GM08714 (cell line): ENCODE results near the gene NEU1.
"Not testable (repeated sequence)": the region's sequence is repeated elsewhere in the genome, so short reads cannot be mapped to it uniquely, and the experiment has no call there.

Source experiments
- H3K4me3 ChIP-seq: fragments of 200-500 bp; sonication (Bioruptor generic); 2 replicates; pipeline ENCODE4 v1.5.1; 2014; ENCODE audit warnings: mild to moderate bottlenecking, low read length, inconsistent platforms
- ZNF274 ChIP-seq: IDR thresholded peaks from 2 replicates; pipeline ENCODE4 v1.6.1; 2012; ENCODE audit warnings: mild to moderate bottlenecking, low read depth, low read length

The NEU1 gene

DNA sequence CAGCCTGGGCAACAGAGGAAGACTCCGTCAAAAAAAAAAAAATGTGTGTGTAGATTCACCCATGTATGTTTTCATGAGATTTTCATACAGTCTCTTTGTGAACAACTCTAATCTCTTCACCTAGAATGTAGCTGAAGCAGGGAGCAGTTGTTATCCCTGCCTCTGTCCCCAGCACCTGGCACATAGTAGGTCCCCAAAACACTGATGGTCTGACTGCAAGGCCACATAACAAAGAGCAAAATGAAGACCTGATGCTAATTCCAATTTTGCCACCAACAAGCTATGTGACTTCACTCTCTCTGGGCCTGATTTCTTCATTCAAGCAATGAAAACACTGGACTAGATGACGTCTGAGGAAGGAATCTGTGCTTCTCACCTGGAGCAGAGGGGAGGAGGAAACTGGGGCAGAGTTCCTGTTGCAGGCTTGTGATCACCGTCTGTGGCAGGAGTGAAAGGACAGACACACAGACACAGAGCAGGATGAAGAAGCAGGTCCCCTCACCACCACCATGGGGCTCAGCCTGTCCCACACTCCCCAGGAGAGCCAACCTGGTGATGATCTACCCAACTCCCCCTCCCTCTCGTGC lies 11.6 kb upstream of the NEU1 start:
- no peak overlapping the region for H3K4me3 ChIP-seq
- TF ChIP-seq ZNF274: no peak

DNA sequence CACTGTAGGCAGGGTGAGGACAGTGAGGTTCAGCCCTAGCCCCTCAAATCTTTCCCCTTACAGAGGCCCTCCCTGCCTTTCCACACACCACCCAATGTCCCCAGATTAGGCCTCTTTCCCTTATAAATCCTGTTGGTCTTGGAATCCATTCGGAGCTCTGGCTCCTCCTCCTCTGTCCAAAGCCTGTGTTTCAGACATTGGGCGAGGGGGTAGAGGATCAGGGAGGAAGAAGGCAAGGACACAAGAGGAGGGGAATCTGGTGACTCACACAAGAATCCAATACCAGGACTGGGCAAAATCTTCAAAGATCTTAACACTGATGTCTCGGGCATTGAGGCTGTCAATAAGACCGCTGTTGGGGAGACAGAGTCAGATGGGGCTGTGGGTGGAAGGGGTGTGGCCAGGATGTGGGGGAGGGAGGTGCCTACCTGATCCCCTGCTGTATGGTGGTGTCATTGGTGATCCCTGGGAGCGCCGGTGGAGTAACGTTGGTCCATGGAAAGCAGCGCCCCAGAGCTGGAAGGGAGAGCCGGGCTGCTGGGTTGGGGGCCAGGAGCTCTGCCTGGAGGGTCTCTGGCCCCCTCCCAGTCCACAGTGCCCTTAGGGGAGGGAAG lies 8.5 kb upstream of the NEU1 start:
- H3K4me3 ChIP-seq: no peak overlapping the region
- TF ChIP-seq ZNF274: no peak

GRCh38 chr6:31870385-31870921 lies 7.8 kb upstream of the NEU1 start:
- no peak overlapping the region for H3K4me3 ChIP-seq
- TF ChIP-seq ZNF274: no peak

- no peak for TF ChIP-seq ZNF274
- no peak overlapping the region for H3K4me3 ChIP-seq
These were observed 6.7 kb upstream of the NEU1 start for GRCh38 chr6:31869343-31869742.

GRCh38 chr6:31868658-31868971 lies 6.0 kb upstream of the NEU1 start:
- not testable (repeated sequence) for H3K4me3 ChIP-seq

- no peak overlapping the region for H3K4me3 ChIP-seq
- TF ChIP-seq ZNF274: no peak
These were observed 2.8 kb upstream of the NEU1 start for GRCh38 chr6:31865205-31866118.

GRCh38 chr6:31864818-31865204 lies 2.2 kb upstream of the NEU1 start:
- no peak overlapping the region for H3K4me3 ChIP-seq
- TF ChIP-seq ZNF274: no peak

DNA sequence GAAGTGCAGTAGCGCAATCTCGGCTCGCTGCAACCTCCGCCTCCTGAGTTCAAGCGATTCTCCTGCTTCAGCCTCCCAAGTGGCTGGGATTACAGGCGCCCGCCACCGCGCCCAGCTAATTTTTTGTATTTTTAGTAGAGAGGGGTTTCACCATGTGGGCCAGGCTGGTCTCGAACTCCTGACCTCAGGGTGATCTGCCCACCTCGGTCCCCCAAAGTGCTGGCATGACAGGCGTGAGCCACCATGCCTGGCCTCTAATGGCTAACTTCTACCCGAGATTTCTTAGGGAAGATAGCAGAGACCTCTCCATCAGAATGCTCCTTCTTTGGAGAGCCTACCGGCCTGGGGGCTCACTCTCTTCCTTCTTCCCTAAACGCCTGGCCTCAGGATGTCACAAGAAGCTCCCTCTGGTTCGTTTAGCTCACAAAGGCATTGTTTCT lies 1.5 kb upstream of the NEU1 start:
- H3K4me3 ChIP-seq: peak overlapping the region; percentile 71

DNA sequence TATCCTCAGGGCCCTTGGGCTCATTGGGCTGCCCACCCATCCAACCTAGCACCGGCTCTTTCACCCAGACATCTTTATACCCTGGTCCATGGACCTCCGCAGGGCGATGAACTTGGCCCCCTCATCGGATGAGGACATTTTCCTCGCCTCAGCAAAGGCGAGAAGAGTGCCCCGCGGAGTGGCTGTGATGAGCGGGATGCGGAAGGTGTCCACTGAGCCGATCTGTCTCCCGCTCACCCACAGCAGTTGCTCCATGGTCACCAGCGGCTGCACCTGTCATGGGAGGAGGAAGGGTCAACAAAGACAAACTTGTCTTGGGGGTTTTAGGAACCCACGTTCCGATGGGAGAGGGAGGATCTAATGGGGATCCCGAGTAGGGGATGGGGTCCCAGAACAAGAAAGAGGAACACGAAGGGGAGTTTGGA lies 690 bp downstream of the NEU1 start:
- peak overlapping the region; percentile 72 for H3K4me3 ChIP-seq
- no peak for TF ChIP-seq ZNF274

DNA sequence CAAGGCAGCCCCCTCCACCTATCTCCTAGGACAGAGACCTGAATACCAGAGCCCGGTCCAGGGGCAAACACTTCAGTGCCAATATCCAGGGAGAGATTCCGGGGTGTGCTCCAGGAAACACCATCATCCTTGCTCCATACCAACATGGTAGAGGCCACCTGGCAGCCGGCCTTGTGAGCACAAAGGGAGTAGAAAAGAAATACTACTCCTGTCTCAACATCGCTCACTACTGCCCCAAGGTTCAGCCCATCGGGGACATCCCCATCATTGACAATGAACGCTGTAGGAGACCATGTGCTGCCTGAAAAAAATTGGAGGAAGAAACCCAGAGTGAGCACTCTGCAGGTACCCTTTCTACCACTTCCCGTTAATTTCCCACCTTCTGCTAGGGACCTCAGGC lies 1.5 kb downstream of the NEU1 start:
- no peak for TF ChIP-seq ZNF274
- no peak overlapping the region for H3K4me3 ChIP-seq

DNA sequence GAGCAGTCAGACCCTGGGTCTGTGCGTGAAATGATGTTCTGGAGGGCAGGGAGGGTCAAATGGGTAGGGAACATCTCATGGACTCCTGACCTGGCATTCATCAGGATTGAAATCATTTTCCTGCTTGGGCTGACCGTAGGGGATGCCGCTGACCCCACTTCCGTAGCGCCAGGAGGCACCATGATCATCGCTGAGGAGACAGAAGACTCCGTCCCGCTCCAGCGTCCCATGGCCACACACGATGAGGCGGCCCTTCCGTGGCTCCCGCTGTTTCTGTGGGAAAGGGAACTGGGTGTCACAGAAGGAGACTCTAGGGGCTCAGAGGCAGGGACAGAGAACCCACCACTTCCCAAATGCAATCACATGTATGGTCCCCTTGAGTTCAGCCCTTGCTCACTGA lies 2.3 kb downstream of the NEU1 start:
- TF ChIP-seq ZNF274: no peak
- no peak overlapping the region for H3K4me3 ChIP-seq

DNA sequence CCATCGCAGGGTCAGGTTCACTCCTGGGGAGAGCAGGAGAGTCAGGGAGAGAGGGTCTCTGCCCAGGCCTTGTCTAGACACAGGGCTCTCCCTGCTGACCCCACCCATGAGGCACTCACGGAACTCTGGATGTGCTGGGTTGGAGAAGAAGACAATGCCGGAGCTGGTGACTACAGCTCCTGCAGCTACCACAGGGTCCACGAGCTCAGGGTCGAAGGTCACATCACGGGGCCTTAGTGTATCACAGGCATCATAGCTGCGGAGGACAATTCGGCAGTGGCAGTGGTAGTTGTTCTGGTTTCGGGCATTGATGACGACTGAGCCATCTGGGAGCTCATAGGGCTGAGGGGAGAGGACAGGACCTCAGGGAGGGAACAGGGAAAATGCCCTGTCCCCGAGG lies 2.7 kb downstream of the NEU1 start:
- TF ChIP-seq ZNF274: no peak
- no peak overlapping the region for H3K4me3 ChIP-seq

GRCh38 chr6:31858707-31859106 lies 3.9 kb downstream of the NEU1 start:
- TF ChIP-seq ZNF274: no peak
- no peak overlapping the region for H3K4me3 ChIP-seq

- H3K4me3 ChIP-seq: not testable (repeated sequence)
These were observed 4.8 kb downstream of the NEU1 start for GRCh38 chr6:31857774-31858173.

DNA sequence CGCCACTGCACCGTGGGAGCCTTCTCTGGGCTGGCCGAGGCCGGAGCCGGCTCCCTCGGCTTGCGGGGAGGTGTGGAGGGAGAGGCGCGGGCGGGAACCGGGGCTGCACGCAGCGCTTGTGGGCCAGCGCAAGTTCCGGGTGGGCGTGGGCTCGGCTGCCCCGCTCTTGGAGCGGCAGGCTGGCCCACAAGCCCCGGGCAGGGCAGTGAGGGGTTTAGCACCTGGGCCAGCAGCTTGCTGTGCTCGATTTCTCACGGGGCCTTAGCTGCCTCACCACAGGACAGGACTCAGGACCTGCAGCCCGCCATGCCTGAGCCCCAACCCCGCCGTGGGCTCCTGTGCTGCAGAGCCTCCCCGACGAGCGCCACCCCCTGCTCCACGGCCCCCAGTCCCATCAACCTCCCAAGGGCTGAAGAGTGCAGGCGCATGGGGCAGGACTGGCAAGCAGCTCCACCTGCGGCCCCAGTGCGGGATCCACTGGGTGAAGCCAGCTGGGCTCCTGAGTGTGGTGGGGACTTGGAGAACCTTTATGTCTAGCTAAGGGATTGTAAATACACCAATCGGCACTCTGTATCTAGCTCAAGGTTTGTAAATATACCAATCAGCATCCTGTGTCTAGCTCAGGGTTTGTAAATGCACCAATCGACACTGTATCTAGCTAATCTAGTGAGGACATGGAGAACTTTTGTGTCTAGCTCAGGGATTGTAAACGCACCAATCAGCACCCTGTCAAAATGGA lies 10.5 kb downstream of the NEU1 start:
- not testable (repeated sequence) for H3K4me3 ChIP-seq
